Right atrium auricular region (tissue), 2 donors: ENCODE data around the gene NBL1. TPM values are rescaled to one million over a fixed set of nuclear protein-coding genes. Genes with fewer than 3 reads are reported as not detected.

ENCODE experiments used
- DNase-seq: peaks from one replicate; pipeline ENCODE4 v3.0.0-alpha.2; 2019; ENCODE audit warnings: low spot score
- H3K27ac ChIP-seq, 2 donors: fragments of 200-600 bp; sonication (generic); 1 replicate in 1 of 2; 2 replicates in 1 of 2; pipeline ENCODE4 v1.5.1; 2016 to 2019
- H3K27me3 ChIP-seq, 2 donors: fragments of 200-600 bp; sonication (generic); one replicate each; pipeline versions ENCODE4 v1.5.1 to v1.6.0; 2017 to 2019
- H3K36me3 ChIP-seq: fragments of 200-600 bp; sonication (generic); one replicate; pipeline ENCODE4 v1.5.1; 2016
- H3K4me1 ChIP-seq, 2 donors: fragments of 200-600 bp; sonication (generic); one replicate each; pipeline versions ENCODE4 v1.5.1 to v1.6.0; 2017 to 2019
- H3K4me3 ChIP-seq, 2 donors: fragments of 200-600 bp; sonication (generic); 1 replicate in 1 of 2; 2 replicates in 1 of 2; pipeline ENCODE4 v1.5.1; 2017 to 2019; ENCODE audit warnings: mild to moderate bottlenecking in 1 of 2, moderate library complexity in 1 of 2
- H3K9me3 ChIP-seq, 2 donors: fragments of 200-600 bp; sonication (generic); one replicate each; pipeline ENCODE4 v1.5.1; 2019
- total RNA-seq, 2 donors: library from RNA; depleted of rRNA; stranded (reverse); fragments of >200 nt; gene quantifications; one replicate each; pipeline ENCODE4 v1.1.0, GENCODE V29; 2016
- TF ChIP-seq, protein P1 (sequence below), 2 donors: fragments of 200-600 bp; sonication (generic); IDR thresholded peaks; one replicate each; pipeline ENCODE4 v1.5.1; 2019; ENCODE audit warnings: antibody characterized with exemption in 2 of 2

Gene NBL1
- total RNA-seq, 2 donors from 2014 or later, result 19.5 to 57.2 TPM

GRCh38 chr1:19612530-19612929, 31.6 kb upstream of the NBL1 start:
- TF ChIP-seq, protein P1, sequence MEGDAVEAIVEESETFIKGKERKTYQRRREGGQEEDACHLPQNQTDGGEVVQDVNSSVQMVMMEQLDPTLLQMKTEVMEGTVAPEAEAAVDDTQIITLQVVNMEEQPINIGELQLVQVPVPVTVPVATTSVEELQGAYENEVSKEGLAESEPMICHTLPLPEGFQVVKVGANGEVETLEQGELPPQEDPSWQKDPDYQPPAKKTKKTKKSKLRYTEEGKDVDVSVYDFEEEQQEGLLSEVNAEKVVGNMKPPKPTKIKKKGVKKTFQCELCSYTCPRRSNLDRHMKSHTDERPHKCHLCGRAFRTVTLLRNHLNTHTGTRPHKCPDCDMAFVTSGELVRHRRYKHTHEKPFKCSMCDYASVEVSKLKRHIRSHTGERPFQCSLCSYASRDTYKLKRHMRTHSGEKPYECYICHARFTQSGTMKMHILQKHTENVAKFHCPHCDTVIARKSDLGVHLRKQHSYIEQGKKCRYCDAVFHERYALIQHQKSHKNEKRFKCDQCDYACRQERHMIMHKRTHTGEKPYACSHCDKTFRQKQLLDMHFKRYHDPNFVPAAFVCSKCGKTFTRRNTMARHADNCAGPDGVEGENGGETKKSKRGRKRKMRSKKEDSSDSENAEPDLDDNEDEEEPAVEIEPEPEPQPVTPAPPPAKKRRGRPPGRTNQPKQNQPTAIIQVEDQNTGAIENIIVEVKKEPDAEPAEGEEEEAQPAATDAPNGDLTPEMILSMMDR (IDR thresholded peaks at IDR 0.05), result no peak
- H3K4me3 ChIP-seq, result no peak overlapping the region
- peaks cover 11% of the 10 kb centered on the region for H3K36me3 ChIP-seq
- no peak for DNase-seq
- no peaks in the 10 kb centered on the region for H3K9me3 ChIP-seq
- peak overlapping the region in 1 of 2 donors; percentile 19 for H3K27ac ChIP-seq
- H3K4me1 ChIP-seq, result peaks cover 0 to 30% of the 10 kb centered on the region in 2 donors
- no peaks in the 10 kb centered on the region for H3K27me3 ChIP-seq

DNA sequence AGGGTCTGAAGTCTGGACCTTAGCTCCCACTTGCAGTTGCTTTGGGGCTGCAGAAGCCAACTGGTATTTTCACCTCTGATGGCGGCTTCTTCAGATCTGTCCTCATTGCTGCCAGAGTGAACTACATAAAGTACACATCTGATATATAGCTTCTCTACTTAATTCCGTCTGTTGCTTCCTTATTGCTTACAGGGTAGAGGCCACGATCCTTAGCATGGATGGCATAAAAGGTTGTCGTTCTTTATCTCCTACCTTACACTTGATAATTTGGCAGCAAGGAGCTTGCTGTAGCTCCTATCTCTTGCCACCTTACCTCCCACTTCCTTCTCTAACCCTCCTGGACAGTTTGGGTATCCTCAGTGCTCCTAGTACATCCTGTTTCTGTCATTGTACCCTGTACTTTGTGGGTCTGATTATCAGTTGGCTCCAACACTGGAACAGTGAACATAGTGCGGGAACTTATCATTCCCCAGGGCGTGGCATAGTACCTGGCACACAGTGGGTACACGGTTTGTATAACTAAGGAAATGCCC, 30.9 kb upstream of the NBL1 start:
- Histone ChIP-seq H3K9me3 (no peaks in the 10 kb centered on the region), H3K36me3 (peaks cover 11% of the 10 kb centered on the region), H3K27me3 (no peaks in the 10 kb centered on the region), H3K4me3 (no peak overlapping the region), H3K27ac (peak overlapping the region; percentile 19 to 29), H3K4me1 (peaks cover 0 to 23% of the 10 kb centered on the region in 2 donors)
- TF ChIP-seq, protein P1 (IDR thresholded peaks at IDR 0.05), result no peak
- DNase-seq, result no peak

DNA sequence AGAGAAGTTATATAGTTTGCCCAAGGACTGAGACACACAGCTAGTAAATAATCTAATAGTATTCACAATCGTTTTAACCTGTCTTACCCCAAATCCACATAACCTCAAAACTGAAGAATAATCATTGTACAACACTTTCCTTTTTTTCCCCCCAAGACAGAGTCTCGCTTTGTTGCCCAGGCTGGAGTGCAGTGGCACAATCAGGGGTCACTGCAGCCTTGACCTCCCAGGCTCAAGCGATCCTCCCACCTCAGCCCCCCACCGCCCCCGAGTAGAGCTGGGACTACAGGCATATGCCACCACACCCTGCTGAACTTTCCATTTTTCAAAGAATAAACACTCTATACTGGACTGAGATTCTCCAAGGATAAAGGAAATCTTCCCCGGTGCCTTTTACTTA, 28.7 kb upstream of the NBL1 start:
- no peaks in the 10 kb centered on the region for H3K27me3 ChIP-seq
- TF ChIP-seq, protein P1 (IDR thresholded peaks at IDR 0.05), result no peak
- DNase-seq, result no peak
- H3K36me3 ChIP-seq, result peaks cover 11% of the 10 kb centered on the region
- H3K27ac ChIP-seq, result no peak overlapping the region
- no peaks in the 10 kb centered on the region for H3K9me3 ChIP-seq
- H3K4me3 ChIP-seq, result no peak overlapping the region
- peaks cover 0 to 34% of the 10 kb centered on the region in 2 donors for H3K4me1 ChIP-seq

GRCh38 chr1:19616489-19616888, 27.6 kb upstream of the NBL1 start:
- H3K4me3 ChIP-seq, result no peak overlapping the region
- no peaks in the 10 kb centered on the region for H3K9me3 ChIP-seq
- H3K4me1 ChIP-seq, result peaks cover 0 to 44% of the 10 kb centered on the region in 2 donors
- TF ChIP-seq, protein P1 (IDR thresholded peaks at IDR 0.05), result no peak
- no peak for DNase-seq
- no peak overlapping the region for H3K27ac ChIP-seq
- H3K36me3 ChIP-seq, result peaks cover 11% of the 10 kb centered on the region
- H3K27me3 ChIP-seq, result no peaks in the 10 kb centered on the region

- H3K9me3 ChIP-seq, result no peaks in the 10 kb centered on the region
- peaks cover 11% of the 10 kb centered on the region for H3K36me3 ChIP-seq
- DNase-seq, result no peak
- TF ChIP-seq, protein P1 (IDR thresholded peaks at IDR 0.05), result no peak
- no peak overlapping the region for H3K27ac ChIP-seq
- peaks cover 0 to 48% of the 10 kb centered on the region in 2 donors for H3K4me1 ChIP-seq
- H3K4me3 ChIP-seq, result no peak overlapping the region
- no peaks in the 10 kb centered on the region for H3K27me3 ChIP-seq
These were observed 26.7 kb upstream of the NBL1 start for GRCh38 chr1:19617376-19617775.

DNA sequence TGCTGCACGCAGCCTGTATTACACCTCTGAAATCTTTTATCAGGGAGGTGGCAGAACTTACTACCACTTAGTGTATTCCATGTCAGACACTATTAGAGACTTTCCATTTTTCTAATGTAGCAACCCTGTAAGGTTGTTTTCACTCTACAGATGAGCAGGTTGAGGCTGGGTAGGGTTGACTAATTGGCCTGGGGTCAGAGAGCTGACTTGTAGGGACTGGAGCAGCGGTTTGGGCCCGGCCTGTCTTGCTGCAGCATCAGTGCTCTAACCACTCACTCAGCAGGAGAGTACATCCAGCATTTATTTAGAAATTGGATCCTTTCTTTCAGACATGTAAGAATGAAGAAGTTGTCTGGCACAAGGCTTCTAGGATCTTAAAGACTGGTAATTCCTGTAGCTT, 25.7 kb upstream of the NBL1 start:
- no peak overlapping the region for H3K4me3 ChIP-seq
- peaks cover 0 to 43% of the 10 kb centered on the region in 2 donors for H3K4me1 ChIP-seq
- H3K27me3 ChIP-seq, result no peaks in the 10 kb centered on the region
- TF ChIP-seq, protein P1 (IDR thresholded peaks at IDR 0.05), result no peak
- H3K27ac ChIP-seq, result no peak overlapping the region
- DNase-seq, result no peak
- H3K9me3 ChIP-seq, result no peaks in the 10 kb centered on the region
- peaks cover 13% of the 10 kb centered on the region for H3K36me3 ChIP-seq
